ENCODE measurements around the gene ZMYM5.
A peak's percentile ranks its signal among the peaks of the same experiment; 100 is the strongest.
"Not testable (repeated sequence)": the region's sequence is repeated elsewhere in the genome, so short reads cannot be mapped to it uniquely, and the experiment has no call there.

The ZMYM5 gene

GRCh38 chr13:19810151-19810550 is 53.3 kb downstream of the ZMYM5 start:
- H3K27me3 ChIP-seq (replicated peaks in 2 of 5; ENCODE audit: control insufficient read depth in 4 of 5, insufficient read depth in 5 of 5, low read length in 4 of 5): no peaks in the 10 kb centered on the region
- WGBS (ENCODE audit: insufficient coverage): 97% methylated on average over 3 of the region's 4 CpGs
- no peak overlapping the region for H3K4me3 ChIP-seq (ENCODE audit: control insufficient read depth in 1 of 7, extremely low read depth in 1 of 7, insufficient read depth in 4 of 7, low read depth in 2 of 7, low read length in 6 of 7)
- CTCF ChIA-PET: interaction anchor here (1.4 kb wide), 1 partner anchor 10 kb away, joined by 3 read pairs; no protein-coding TSS in a partner anchor
- DNase-seq: no peak
- POLR2A ChIA-PET: no interaction called here
- no peaks in the 10 kb centered on the region for H3K4me1 ChIP-seq (ENCODE audit: control extremely low read depth in 1 of 4, control insufficient read depth in 4 of 4, insufficient read depth in 4 of 4, low read length in 3 of 4)
- peaks cover 0 to 6% (median 2%) of the 10 kb centered on the region in 5 experiments for H3K9me3 ChIP-seq (ENCODE audit: control extremely low read depth in 1 of 5, control insufficient read depth in 4 of 5, insufficient read depth in 2 of 5, low read depth in 1 of 5, low read length in 4 of 5)
- no peak overlapping the region for H3K27ac ChIP-seq (ENCODE audit: insufficient read depth in 1 of 2, low read depth in 1 of 2, low read length in 2 of 2, poor library complexity in 1 of 2, severe bottlenecking in 2 of 2)
- peaks cover 0 to 6% (median 4%) of the 10 kb centered on the region in 4 experiments for H3K36me3 ChIP-seq (ENCODE audit: control insufficient read depth in 4 of 4, insufficient read depth in 4 of 4, low read length in 3 of 4)

- CTCF ChIA-PET: no interaction called here
- no peak overlapping the region for H3K27ac ChIP-seq (ENCODE audit: insufficient read depth in 1 of 2, low read depth in 1 of 2, low read length in 2 of 2, poor library complexity in 1 of 2, severe bottlenecking in 2 of 2)
- POLR2A ChIA-PET: no interaction called here
- no peaks in the 10 kb centered on the region for H3K27me3 ChIP-seq (replicated peaks in 2 of 5; ENCODE audit: control insufficient read depth in 4 of 5, insufficient read depth in 5 of 5, low read length in 4 of 5)
- H3K36me3 ChIP-seq (ENCODE audit: control insufficient read depth in 4 of 4, insufficient read depth in 4 of 4, low read length in 3 of 4): peaks cover 0 to 2% (median under 1%) of the 10 kb centered on the region in 4 experiments
- no peak for DNase-seq
- WGBS (ENCODE audit: insufficient coverage): 100% methylated on average over 4 of the region's 4 CpGs
- no peak overlapping the region for H3K4me3 ChIP-seq (ENCODE audit: control insufficient read depth in 1 of 7, extremely low read depth in 1 of 7, insufficient read depth in 4 of 7, low read depth in 2 of 7, low read length in 6 of 7)
- no peaks in the 10 kb centered on the region for H3K4me1 ChIP-seq (ENCODE audit: control extremely low read depth in 1 of 4, control insufficient read depth in 4 of 4, insufficient read depth in 4 of 4, low read length in 3 of 4)
- no peaks in the 10 kb centered on the region for H3K9me3 ChIP-seq (ENCODE audit: control extremely low read depth in 1 of 5, control insufficient read depth in 4 of 5, insufficient read depth in 2 of 5, low read depth in 1 of 5, low read length in 4 of 5)
Observed at GRCh38 chr13:19805765-19806164, 57.7 kb downstream of the ZMYM5 start.

DNA sequence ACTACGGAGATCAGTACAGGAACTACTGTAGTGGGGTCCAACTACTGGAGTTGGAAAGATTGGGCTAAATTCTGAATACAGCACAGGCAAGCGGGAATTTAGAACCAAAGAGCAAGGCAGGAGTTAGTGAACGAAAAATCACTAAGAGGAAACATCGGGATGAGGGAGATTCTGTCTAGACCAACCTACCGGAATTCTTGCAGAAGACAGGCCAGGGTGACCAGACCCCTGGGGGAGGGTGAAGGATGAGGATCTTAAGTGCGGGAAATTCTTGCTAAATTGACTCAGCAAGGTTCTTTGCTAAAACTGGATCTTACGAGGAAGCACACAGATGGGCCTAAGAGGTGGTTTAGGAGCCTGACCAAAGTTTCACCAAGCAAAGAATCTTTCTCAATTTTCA is 67.5 kb downstream of the ZMYM5 start:
- DNase-seq: no peak
- Histone ChIP-seq H3K27me3 (replicated peaks in 2 of 5; ENCODE audit: control insufficient read depth in 4 of 5, insufficient read depth in 5 of 5, low read length in 4 of 5) (no peaks in the 10 kb centered on the region), H3K27ac (ENCODE audit: insufficient read depth in 1 of 2, low read depth in 1 of 2, low read length in 2 of 2, poor library complexity in 1 of 2, severe bottlenecking in 2 of 2) (no peak overlapping the region), H3K36me3 (ENCODE audit: control insufficient read depth in 4 of 4, insufficient read depth in 4 of 4, low read length in 3 of 4) (peaks cover 0 to 5% (median 1%) of the 10 kb centered on the region in 4 experiments), H3K4me1 (ENCODE audit: control extremely low read depth in 1 of 4, control insufficient read depth in 4 of 4, insufficient read depth in 4 of 4, low read length in 3 of 4) (peaks cover 0 to 10% (median 2%) of the 10 kb centered on the region in 4 experiments), H3K4me3 (ENCODE audit: control insufficient read depth in 1 of 7, extremely low read depth in 1 of 7, insufficient read depth in 4 of 7, low read depth in 2 of 7, low read length in 6 of 7) (no peak overlapping the region), H3K9me3 (ENCODE audit: control extremely low read depth in 1 of 5, control insufficient read depth in 4 of 5, insufficient read depth in 2 of 5, low read depth in 1 of 5, low read length in 4 of 5) (no peaks in the 10 kb centered on the region)
- WGBS (ENCODE audit: insufficient coverage): 100% methylated on average over 7 of the region's 7 CpGs
- POLR2A ChIA-PET: no interaction called here
- CTCF ChIA-PET: no interaction called here

DNA sequence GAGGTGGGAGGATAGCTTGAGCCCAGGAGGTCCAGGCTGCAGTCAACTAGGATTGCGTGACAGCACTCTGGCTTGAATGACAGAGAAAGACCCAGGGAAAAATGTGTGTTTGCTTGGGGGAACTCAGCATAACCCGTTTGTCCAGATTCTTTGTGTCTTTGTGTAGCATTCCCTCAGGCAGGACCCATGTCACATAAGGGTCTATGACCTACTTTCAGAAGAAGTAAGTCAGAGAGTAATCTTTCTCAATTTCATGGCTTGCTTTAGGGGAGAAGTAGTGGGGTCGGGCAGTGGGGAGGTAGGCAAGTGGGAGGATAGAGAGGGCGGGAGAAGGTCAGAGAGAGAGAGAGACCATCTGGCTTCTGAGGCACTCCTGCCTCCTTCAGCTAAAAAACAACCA is 68.8 kb downstream of the ZMYM5 start:
- H3K4me1 ChIP-seq (ENCODE audit: control extremely low read depth in 1 of 4, control insufficient read depth in 4 of 4, insufficient read depth in 4 of 4, low read length in 3 of 4): peaks cover 0 to 10% (median 2%) of the 10 kb centered on the region in 4 experiments
- no peaks in the 10 kb centered on the region for H3K9me3 ChIP-seq (ENCODE audit: control extremely low read depth in 1 of 5, control insufficient read depth in 4 of 5, insufficient read depth in 2 of 5, low read depth in 1 of 5, low read length in 4 of 5)
- H3K27me3 ChIP-seq (replicated peaks in 2 of 5; ENCODE audit: control insufficient read depth in 4 of 5, insufficient read depth in 5 of 5, low read length in 4 of 5): no peaks in the 10 kb centered on the region
- H3K4me3 ChIP-seq (ENCODE audit: control insufficient read depth in 1 of 7, extremely low read depth in 1 of 7, insufficient read depth in 4 of 7, low read depth in 2 of 7, low read length in 6 of 7): no peak overlapping the region
- ChIA-PET POLR2A (no interaction called here), CTCF (interaction anchor here (1.0 kb wide), 1 partner anchor 55 kb away, joined by 3 read pairs; no protein-coding TSS in a partner anchor)
- WGBS (ENCODE audit: insufficient coverage): 100% methylated on average over 3 of the region's 4 CpGs
- no peak for DNase-seq
- H3K36me3 ChIP-seq (ENCODE audit: control insufficient read depth in 4 of 4, insufficient read depth in 4 of 4, low read length in 3 of 4): peaks cover 0 to 5% (median 1%) of the 10 kb centered on the region in 4 experiments
- H3K27ac ChIP-seq (ENCODE audit: insufficient read depth in 1 of 2, low read depth in 1 of 2, low read length in 2 of 2, poor library complexity in 1 of 2, severe bottlenecking in 2 of 2): no peak overlapping the region

- H3K27me3 ChIP-seq (replicated peaks in 2 of 5; ENCODE audit: control insufficient read depth in 4 of 5, insufficient read depth in 5 of 5, low read length in 4 of 5): no peaks in the 10 kb centered on the region
- no peak overlapping the region for H3K4me3 ChIP-seq (ENCODE audit: control insufficient read depth in 1 of 7, extremely low read depth in 1 of 7, insufficient read depth in 4 of 7, low read depth in 2 of 7, low read length in 6 of 7)
- WGBS (ENCODE audit: insufficient coverage): 90% methylated on average over 7 of the region's 7 CpGs
- H3K36me3 ChIP-seq (ENCODE audit: control insufficient read depth in 4 of 4, insufficient read depth in 4 of 4, low read length in 3 of 4): no peaks in the 10 kb centered on the region
- DNase-seq: no peak
- ChIA-PET POLR2A (no interaction called here), CTCF (no interaction called here)
- H3K4me1 ChIP-seq (ENCODE audit: control extremely low read depth in 1 of 4, control insufficient read depth in 4 of 4, insufficient read depth in 4 of 4, low read length in 3 of 4): peaks cover 0 to 10% (median 2%) of the 10 kb centered on the region in 4 experiments
- H3K9me3 ChIP-seq (ENCODE audit: control extremely low read depth in 1 of 5, control insufficient read depth in 4 of 5, insufficient read depth in 2 of 5, low read depth in 1 of 5, low read length in 4 of 5): no peaks in the 10 kb centered on the region
- H3K27ac ChIP-seq (ENCODE audit: insufficient read depth in 1 of 2, low read depth in 1 of 2, low read length in 2 of 2, poor library complexity in 1 of 2, severe bottlenecking in 2 of 2): no peak overlapping the region
Observed at GRCh38 chr13:19791953-19792537, 71.4 kb downstream of the ZMYM5 start.

DNA sequence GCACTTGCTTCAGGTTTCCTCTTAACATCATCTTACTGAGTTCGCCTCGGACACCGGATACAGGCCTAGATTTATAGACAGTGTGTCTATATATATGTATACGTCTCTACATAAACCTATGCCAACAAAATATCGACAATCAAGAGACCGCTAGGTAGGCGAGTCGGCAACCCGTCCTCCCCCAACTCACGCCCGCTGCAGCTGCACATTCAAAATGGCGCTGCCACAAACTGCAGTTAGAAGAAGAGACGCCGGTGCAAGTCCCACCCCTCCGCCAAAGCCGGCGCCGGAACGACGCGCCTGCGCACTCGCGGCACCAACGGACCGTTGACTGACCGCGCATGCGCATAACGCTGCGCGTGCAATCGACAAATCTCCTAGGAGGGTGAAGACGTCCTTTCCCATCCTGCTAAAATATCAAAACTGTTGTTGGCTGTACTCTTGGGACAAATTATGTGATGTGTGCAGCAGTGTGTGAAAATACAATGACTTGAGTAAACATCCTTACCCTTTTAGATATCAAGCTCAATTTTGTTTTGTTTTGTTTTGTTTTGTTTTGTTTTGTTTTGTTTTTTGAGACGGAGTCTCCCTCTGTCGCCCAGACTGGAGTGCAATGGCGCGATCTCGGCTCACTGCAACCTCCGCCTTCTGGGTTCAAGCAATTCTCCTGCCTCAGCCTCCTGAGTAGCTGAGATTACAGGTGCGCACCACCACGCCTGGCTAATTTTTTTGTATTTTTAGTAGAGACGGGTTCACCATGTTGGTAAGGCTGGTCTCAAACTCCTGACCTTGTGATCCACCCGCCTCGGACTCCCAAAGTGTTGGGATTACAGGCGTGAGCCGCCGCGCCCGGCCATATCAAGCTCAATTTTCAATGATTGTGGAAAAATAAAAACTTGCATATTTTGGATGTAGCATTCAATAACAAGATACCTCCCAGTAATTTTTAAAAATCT is 80.4 kb downstream of the ZMYM5 start, which contains the start of gene PSPC1:
PSPC1 (minus strand) TSS at position 219 of the 956 bp plus-strand sequence; CDS start at position 31, 188 bp downstream.
- ChIA-PET CTCF (interaction anchor here (1.2 kb wide), 1 partner anchor 34 kb away, joined by 4 read pairs; no protein-coding TSS in a partner anchor), POLR2A (interaction anchor here (1.1 to 2.3 kb wide), 2 partner anchors 17 to 80 kb away, joined by 3 to 5 read pairs; partner anchors contain the start of gene ZMYM5)
- peak; percentile 93 to 97 (median 96) for DNase-seq
- Histone ChIP-seq H3K4me3 (ENCODE audit: control insufficient read depth in 1 of 7, extremely low read depth in 1 of 7, insufficient read depth in 4 of 7, low read depth in 2 of 7, low read length in 6 of 7) (peak within 1 kb of the TSS; percentile 94 to 100 (median 96)), H3K4me1 (ENCODE audit: control extremely low read depth in 1 of 4, control insufficient read depth in 4 of 4, insufficient read depth in 4 of 4, low read length in 3 of 4) (peaks cover 0 to 11% (median 6%) of the 10 kb centered on the region in 4 experiments), H3K27ac (ENCODE audit: insufficient read depth in 1 of 2, low read depth in 1 of 2, low read length in 2 of 2, poor library complexity in 1 of 2, severe bottlenecking in 2 of 2) (peak within 1 kb of the TSS; percentile 90 to 96)
- H3K36me3 ChIP-seq (ENCODE audit: control insufficient read depth in 4 of 4, insufficient read depth in 4 of 4, low read length in 3 of 4); H3K9me3 ChIP-seq (ENCODE audit: control extremely low read depth in 1 of 5, control insufficient read depth in 4 of 5, insufficient read depth in 2 of 5, low read depth in 1 of 5, low read length in 4 of 5); H3K27me3 ChIP-seq (replicated peaks in 2 of 5; ENCODE audit: control insufficient read depth in 4 of 5, insufficient read depth in 5 of 5, low read length in 4 of 5): not testable (repeated sequence)
- WGBS (ENCODE audit: insufficient coverage): 4% methylated on average over 27 of the region's 50 CpGs
